ENCODE data around the gene SEBOX. TPM values are rescaled to one million over a fixed set of nuclear protein-coding genes. Genes with fewer than 3 reads are reported as not detected.

Gene SEBOX
- total RNA-seq, 1 donor from 2014 or later = not detected

- FAIRE-seq = no peak
- H3K9me3 Mint-ChIP-seq (ENCODE audit: unreplicated experiment) = no peaks in the 10 kb centered on the region
- Histone ChIP-seq H3K27me3 (ENCODE audit: insufficient read depth, low read length) (no peaks in the 10 kb centered on the region), H3K9me3 (ENCODE audit: insufficient read depth, low read depth, low read length) (no peaks in the 10 kb centered on the region), H4K20me1 (ENCODE audit: insufficient read depth, low read length) (peaks cover 42% of the 10 kb centered on the region), H2AFZ (ENCODE audit: low read depth, low read length) (no peak overlapping the region), H3K27ac (ENCODE audit: low read depth, low read length) (no peak overlapping the region), H3K4me1 (ENCODE audit: insufficient read depth, low read length) (no peaks in the 10 kb centered on the region), H3K4me2 (ENCODE audit: low read length) (no peak overlapping the region), H3K36me3 (ENCODE audit: insufficient read depth, low read length) (peaks cover 14% of the 10 kb centered on the region), H3K9ac (ENCODE audit: low read length) (no peak overlapping the region), H3K79me2 (ENCODE audit: insufficient read depth, low read length) (peaks cover 24% of the 10 kb centered on the region), H3K4me3 (ENCODE audit: insufficient read depth, low read depth, low read length) (no peak overlapping the region)
- no peak overlapping the region for H3K27ac Mint-ChIP-seq (ENCODE audit: unreplicated experiment)
- peaks cover 14% of the 10 kb centered on the region for H3K4me1 Mint-ChIP-seq (ENCODE audit: low read depth, unreplicated experiment)
- no peak for DNase-seq (ENCODE audit: low read depth)
- H3K27me3 Mint-ChIP-seq (ENCODE audit: low read depth, unreplicated experiment) = no peaks in the 10 kb centered on the region
- H3K36me3 Mint-ChIP-seq (ENCODE audit: low read depth, unreplicated experiment) = peaks cover 20% of the 10 kb centered on the region
- TF ChIP-seq, protein P1, sequence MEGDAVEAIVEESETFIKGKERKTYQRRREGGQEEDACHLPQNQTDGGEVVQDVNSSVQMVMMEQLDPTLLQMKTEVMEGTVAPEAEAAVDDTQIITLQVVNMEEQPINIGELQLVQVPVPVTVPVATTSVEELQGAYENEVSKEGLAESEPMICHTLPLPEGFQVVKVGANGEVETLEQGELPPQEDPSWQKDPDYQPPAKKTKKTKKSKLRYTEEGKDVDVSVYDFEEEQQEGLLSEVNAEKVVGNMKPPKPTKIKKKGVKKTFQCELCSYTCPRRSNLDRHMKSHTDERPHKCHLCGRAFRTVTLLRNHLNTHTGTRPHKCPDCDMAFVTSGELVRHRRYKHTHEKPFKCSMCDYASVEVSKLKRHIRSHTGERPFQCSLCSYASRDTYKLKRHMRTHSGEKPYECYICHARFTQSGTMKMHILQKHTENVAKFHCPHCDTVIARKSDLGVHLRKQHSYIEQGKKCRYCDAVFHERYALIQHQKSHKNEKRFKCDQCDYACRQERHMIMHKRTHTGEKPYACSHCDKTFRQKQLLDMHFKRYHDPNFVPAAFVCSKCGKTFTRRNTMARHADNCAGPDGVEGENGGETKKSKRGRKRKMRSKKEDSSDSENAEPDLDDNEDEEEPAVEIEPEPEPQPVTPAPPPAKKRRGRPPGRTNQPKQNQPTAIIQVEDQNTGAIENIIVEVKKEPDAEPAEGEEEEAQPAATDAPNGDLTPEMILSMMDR (IDR thresholded peaks at IDR 0.05; ENCODE audit: insufficient read depth, low read depth, low read length) = no peak
- TF ChIP-seq EZH2 (IDR thresholded peaks at IDR 0.05; ENCODE audit: insufficient read depth, low read length) = no peak
- H3K4me3 Mint-ChIP-seq (ENCODE audit: unreplicated experiment) = no peak overlapping the region
Measured at GRCh38 chr17:28327709-28328108, 37.3 kb downstream of the SEBOX start.

GRCh38 chr17:28327031-28327607, 37.9 kb downstream of the SEBOX start:
- peaks cover 12% of the 10 kb centered on the region for H3K4me1 Mint-ChIP-seq (ENCODE audit: low read depth, unreplicated experiment)
- Histone ChIP-seq H3K79me2 (ENCODE audit: insufficient read depth, low read length) (peaks cover 22% of the 10 kb centered on the region), H2AFZ (ENCODE audit: low read depth, low read length) (no peak overlapping the region), H3K4me2 (ENCODE audit: low read length) (no peak overlapping the region), H3K4me3 (ENCODE audit: insufficient read depth, low read depth, low read length) (no peak overlapping the region), H3K9me3 (ENCODE audit: insufficient read depth, low read depth, low read length) (no peaks in the 10 kb centered on the region), H3K36me3 (ENCODE audit: insufficient read depth, low read length) (peaks cover 14% of the 10 kb centered on the region), H3K9ac (ENCODE audit: low read length) (no peak overlapping the region), H4K20me1 (ENCODE audit: insufficient read depth, low read length) (peaks cover 37% of the 10 kb centered on the region), H3K27me3 (ENCODE audit: insufficient read depth, low read length) (no peaks in the 10 kb centered on the region), H3K4me1 (ENCODE audit: insufficient read depth, low read length) (no peaks in the 10 kb centered on the region), H3K27ac (ENCODE audit: low read depth, low read length) (no peak overlapping the region)
- no peaks in the 10 kb centered on the region for H3K27me3 Mint-ChIP-seq (ENCODE audit: low read depth, unreplicated experiment)
- H3K36me3 Mint-ChIP-seq (ENCODE audit: low read depth, unreplicated experiment) = peaks cover 20% of the 10 kb centered on the region
- H3K9me3 Mint-ChIP-seq (ENCODE audit: unreplicated experiment) = no peaks in the 10 kb centered on the region
- FAIRE-seq (no peak), DNase-seq (ENCODE audit: low read depth) (no peak)
- no peak overlapping the region for H3K4me3 Mint-ChIP-seq (ENCODE audit: unreplicated experiment)
- H3K27ac Mint-ChIP-seq (ENCODE audit: unreplicated experiment) = no peak overlapping the region
- TF ChIP-seq, protein P1 (IDR thresholded peaks at IDR 0.05; ENCODE audit: insufficient read depth, low read depth, low read length) = no peak
- TF ChIP-seq EZH2 (IDR thresholded peaks at IDR 0.05; ENCODE audit: insufficient read depth, low read length) = no peak

DNA sequence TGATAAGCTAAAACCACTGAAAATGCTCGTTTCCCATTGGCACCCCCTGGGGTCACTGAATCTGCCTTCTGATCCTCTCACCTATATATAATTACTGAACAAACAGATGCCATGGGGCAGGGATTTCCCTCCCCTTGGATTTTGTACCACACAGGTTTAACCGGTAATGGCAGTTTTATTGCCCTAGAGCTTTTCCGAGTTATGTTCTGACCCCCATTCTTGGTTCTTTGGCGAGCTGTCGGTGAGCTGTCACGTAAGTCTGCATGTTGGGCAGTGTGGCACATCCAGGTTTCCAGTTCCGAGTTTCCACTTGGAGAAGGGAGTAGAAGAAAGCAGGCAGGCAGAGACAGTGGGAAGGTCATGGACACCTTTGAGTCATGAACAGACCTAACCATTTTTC, 38.9 kb downstream of the SEBOX start:
- Histone ChIP-seq H3K36me3 (ENCODE audit: insufficient read depth, low read length) (peaks cover 14% of the 10 kb centered on the region), H2AFZ (ENCODE audit: low read depth, low read length) (no peak overlapping the region), H3K79me2 (ENCODE audit: insufficient read depth, low read length) (peaks cover 24% of the 10 kb centered on the region), H3K9me3 (ENCODE audit: insufficient read depth, low read depth, low read length) (no peaks in the 10 kb centered on the region), H3K4me1 (ENCODE audit: insufficient read depth, low read length) (no peaks in the 10 kb centered on the region), H3K27me3 (ENCODE audit: insufficient read depth, low read length) (no peaks in the 10 kb centered on the region), H3K9ac (ENCODE audit: low read length) (no peak overlapping the region), H3K4me3 (ENCODE audit: insufficient read depth, low read depth, low read length) (no peak overlapping the region), H4K20me1 (ENCODE audit: insufficient read depth, low read length) (peaks cover 27% of the 10 kb centered on the region), H3K4me2 (ENCODE audit: low read length) (no peak overlapping the region), H3K27ac (ENCODE audit: low read depth, low read length) (no peak overlapping the region)
- TF ChIP-seq, protein P1 (IDR thresholded peaks at IDR 0.05; ENCODE audit: insufficient read depth, low read depth, low read length) = no peak
- no peak for TF ChIP-seq EZH2 (IDR thresholded peaks at IDR 0.05; ENCODE audit: insufficient read depth, low read length)
- FAIRE-seq (no peak), DNase-seq (ENCODE audit: low read depth) (no peak)
- Mint-ChIP-seq H3K4me3 (ENCODE audit: unreplicated experiment) (no peak overlapping the region), H3K27me3 (ENCODE audit: low read depth, unreplicated experiment) (no peaks in the 10 kb centered on the region), H3K27ac (ENCODE audit: unreplicated experiment) (no peak overlapping the region), H3K9me3 (ENCODE audit: unreplicated experiment) (no peaks in the 10 kb centered on the region), H3K4me1 (ENCODE audit: low read depth, unreplicated experiment) (peaks cover 12% of the 10 kb centered on the region), H3K36me3 (ENCODE audit: low read depth, unreplicated experiment) (peaks cover 14% of the 10 kb centered on the region)

All from astrocyte (in vitro differentiated cells and primary cell).